Measurements from ENCODE around the gene CYP4V2.

Gene CYP4V2

GRCh38 chr4:186189656-186190055, 1.7 kb upstream of the CYP4V2 start:
- no peak for DNase-seq

DNA sequence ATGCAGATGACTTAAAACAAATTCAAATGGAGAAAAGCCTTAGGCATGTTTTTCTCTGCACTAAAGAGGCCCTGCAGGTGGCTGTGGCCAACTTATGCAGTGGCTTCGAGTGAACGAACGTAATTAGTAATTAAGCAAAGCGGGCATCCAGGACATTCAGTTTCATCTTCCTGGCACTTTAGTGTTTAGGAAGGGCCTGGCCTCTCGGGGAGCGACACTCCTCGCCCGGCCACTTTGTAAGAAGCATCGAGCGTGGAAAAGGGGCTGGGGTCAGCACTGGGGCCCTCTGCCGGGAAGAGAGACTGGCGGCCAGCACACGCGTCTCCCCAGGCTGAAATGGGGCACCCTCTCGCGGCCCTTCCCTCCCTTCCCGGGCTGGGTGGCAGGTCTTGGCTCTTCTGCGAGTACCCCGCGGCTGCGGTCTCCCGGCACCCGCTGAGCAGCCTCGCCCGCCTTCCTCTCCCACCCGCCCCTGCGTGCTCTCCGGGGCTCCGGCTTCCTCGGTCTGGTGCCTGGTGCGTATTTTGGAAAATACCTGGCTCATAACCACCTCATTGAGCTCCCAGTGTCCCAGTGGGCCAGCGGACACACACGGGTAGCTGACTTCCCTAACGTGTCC, 677 bp upstream of the CYP4V2 start:
- DNase-seq = peak; percentile 60

DNA sequence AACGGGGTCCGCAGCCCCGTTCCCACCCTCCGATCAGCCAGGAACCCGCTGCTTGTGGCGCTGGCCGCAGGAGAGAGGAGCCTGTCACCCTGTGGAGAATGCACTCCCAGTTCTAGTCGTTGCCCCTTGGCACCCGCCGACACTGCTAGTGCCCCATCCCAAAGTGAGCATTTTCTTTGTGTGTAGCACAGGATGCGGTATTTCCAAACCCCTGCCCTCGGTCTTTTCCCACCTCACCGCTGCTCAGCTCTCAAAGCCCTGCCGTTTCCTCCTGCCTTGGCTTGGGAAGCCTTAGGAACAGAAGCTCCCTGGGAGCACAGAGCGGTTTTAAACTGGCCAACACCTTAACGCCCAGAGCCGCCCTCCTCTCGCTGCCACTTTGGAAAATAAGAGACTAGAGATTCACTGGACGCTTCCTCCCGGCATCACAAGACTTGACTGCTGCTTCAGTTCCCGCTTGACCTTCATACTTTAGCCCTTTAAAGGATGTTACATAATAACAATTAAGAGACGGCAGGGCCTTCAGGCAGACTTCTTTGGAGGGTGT, 772 bp downstream of the CYP4V2 start:
- peak; percentile 48 for DNase-seq

- DNase-seq = no peak
Measured at GRCh38 chr4:186193851-186194250, 2.5 kb downstream of the CYP4V2 start.

- no peak for DNase-seq
Measured at GRCh38 chr4:186196063-186196462, 4.7 kb downstream of the CYP4V2 start.

- DNase-seq = no peak
Measured at GRCh38 chr4:186200516-186200915, 9.1 kb downstream of the CYP4V2 start.

DNA sequence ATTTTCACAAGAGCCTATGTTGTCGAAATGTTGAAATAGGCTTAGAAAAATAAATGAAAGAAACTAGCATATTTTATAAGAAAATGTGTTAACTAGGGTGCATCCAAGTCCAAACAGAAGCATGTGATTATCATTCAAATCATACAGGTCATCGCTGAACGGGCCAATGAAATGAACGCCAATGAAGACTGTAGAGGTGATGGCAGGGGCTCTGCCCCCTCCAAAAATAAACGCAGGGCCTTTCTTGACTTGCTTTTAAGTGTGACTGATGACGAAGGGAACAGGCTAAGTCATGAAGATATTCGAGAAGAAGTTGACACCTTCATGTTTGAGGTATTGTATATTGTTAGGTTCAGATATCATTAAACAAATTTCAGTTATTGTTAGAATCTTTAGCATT, 9.6 kb downstream of the CYP4V2 start:
- DNase-seq = no peak

- peak; percentile 68 for DNase-seq
Measured at GRCh38 chr4:186201535-186202230, 10.3 kb downstream of the CYP4V2 start.

GRCh38 chr4:186202490-186203140, 11.2 kb downstream of the CYP4V2 start:
- DNase-seq = no peak

DNA sequence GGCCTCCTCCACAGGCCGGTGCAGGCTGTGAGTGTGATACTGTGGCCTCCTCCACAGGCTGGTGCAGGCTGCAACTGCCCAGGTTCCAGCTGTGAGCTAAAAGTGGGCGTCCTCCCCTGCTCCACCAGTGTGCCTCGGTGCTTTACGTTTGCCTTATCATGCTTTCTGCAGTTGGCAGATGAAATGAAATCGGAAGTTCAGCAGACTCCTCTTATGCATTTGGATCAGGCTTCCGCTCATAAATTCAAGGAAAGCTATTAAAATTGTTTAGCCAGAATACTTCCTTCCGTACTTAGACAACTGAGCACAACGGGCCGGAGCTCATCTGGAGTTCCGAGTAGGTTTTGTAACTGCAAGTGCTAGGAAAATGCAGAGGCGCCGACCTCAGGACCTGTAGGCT, 12.0 kb downstream of the CYP4V2 start:
- DNase-seq = no peak

DNA sequence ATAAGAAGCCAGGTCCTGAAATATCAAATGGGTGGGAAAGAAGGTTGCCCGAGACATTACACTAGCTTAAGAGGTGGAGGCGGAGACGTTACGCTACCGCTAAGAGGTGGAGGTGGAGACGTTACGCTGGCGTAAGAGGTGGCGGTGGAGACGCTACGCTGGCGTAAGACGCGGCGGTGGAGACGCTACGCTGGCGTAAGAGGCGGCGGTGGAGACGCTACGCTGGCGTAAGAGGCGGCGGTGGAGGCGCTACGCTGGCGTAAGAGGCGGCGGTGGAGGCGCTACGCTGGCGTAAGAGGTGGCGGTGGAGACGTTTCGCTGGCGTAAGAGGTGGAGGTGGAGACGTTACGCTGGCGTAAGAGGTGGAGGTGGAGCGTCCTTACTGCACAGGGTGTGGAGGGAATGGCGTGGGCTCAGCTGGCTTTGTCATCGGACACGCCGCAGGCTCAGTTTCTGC, 12.8 kb downstream of the CYP4V2 start:
- DNase-seq = no peak

DNA sequence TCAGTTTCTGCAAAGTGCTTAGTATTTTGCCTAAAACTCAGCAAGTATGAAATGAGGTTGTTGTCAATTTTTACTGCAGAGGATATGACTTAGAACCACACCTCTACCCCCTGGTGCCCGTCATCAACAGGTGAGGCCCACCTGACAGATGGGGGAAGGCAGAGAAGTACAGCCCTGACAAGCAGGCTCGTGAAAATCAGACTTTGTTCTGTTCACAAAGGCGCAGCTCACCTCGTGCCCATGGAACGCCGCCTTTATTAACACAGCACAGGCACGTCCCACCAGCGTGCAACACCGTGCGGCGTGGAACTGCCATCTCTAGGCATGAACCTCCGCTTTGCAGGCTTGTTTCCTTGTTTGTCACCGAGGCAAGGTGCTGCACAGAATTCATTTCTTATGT, 13.3 kb downstream of the CYP4V2 start:
- no peak for DNase-seq

- DNase-seq = no peak
Measured at GRCh38 chr4:186205156-186205555, 13.8 kb downstream of the CYP4V2 start.

DNA sequence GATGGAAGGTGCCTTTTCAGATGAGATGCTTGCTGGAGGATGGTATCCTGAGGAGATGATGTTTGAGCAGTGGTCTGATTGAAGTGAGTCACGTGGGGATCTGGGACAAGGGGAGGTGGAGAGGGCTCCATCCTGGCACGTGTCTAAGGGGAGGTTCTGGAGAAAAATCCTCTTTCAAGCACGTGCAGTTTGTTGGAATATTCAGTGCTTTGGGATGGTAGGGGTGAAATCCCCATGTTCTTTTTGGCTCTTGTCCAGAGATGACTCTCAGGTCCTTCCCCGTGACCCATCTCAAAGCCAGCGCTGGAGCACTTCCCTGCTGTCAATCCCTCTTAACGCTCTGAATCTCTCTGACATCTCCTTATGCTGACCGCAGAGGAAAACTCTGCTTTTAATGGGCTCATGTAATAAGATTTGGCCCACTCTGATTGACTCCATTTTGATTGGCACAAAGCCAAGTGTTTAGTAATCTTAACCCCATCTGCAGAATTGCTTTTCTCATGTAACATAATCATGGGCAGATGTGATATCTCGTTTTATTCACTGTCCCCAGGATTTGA, 25.2 kb downstream of the CYP4V2 start:
- no peak for DNase-seq

- DNase-seq = no peak
Measured at GRCh38 chr4:186217733-186218293, 26.4 kb downstream of the CYP4V2 start.

GRCh38 chr4:186221624-186222023, 30.3 kb downstream of the CYP4V2 start:
- DNase-seq = no peak

DNA sequence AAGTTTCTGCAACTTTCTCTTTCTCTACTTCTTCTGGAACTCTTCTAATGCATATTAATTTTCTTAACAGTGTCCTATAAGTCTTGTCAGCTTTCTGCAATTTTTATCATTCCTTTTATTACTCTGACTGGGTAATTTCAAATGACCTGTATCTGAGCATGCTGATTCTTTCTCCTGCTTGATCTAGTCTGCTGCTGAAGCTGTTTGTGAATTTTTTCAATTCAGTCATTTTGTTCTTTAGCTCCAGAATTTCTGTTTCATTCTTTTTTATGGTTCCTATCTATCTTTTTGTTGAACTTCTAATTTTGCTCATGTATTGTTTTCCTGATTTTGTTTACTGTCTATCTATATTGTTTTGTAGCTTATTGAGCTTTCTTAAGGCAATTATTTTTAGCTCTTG, 34.5 kb downstream of the CYP4V2 start:
- DNase-seq = no peak

DNA sequence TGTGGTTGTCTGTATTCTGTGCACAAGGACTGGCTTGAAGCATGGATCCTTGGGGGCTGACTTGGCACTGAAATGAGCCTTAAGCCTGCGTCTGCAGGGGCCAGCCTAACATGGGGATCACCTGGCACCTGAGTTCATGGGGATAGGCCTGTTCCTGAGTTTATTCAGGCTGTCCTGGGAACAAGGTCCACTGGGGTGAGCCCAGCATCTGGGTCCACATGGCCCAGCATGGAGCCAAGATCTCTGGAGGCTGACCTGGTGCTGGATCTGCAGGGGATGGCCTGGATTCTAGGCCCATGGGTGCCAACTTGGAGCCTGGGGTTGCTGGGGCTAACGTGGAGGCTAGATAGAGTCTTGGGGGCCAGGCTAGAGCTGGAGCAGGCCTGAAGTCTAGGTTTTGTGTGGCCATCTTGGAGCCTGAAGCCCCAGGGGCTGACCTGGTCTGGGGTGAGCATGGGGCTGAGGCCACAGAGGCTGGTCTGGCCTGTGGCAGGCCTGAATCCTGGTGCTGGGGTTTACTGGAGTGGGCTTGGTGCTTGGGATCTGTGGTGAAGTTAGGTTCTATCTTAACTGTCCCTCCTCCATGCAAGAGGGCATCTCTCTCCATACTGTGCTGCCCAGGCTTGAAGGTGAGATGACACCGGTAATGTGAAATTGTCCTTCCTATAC, 35.3 kb downstream of the CYP4V2 start:
- no peak for DNase-seq

DNA sequence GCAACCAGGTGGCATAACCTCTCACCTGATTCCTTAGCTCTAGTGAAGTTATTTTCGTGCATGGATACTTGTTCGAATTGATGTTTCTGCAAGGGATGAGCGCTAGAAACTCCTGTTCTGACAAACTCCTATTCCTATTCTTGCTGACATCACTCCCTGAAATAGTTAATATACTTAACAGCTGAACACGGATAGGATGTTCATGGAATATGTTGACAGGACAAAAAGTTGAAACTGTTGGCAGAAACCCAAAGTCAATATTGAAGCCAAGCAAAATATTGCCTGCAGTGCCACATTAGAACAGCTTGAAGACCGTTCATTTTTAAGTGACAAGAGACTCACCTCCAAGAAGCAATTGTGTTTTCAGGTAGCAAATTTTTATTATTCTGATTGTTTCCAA, 35.9 kb downstream of the CYP4V2 start, which contains the start of gene KLKB1:
Gene KLKB1, plus strand, starts transcription at position 287 of the 400 bp plus-strand sequence. CDS start 689 bp downstream, outside the sequence.
- no peak for DNase-seq

DNA sequence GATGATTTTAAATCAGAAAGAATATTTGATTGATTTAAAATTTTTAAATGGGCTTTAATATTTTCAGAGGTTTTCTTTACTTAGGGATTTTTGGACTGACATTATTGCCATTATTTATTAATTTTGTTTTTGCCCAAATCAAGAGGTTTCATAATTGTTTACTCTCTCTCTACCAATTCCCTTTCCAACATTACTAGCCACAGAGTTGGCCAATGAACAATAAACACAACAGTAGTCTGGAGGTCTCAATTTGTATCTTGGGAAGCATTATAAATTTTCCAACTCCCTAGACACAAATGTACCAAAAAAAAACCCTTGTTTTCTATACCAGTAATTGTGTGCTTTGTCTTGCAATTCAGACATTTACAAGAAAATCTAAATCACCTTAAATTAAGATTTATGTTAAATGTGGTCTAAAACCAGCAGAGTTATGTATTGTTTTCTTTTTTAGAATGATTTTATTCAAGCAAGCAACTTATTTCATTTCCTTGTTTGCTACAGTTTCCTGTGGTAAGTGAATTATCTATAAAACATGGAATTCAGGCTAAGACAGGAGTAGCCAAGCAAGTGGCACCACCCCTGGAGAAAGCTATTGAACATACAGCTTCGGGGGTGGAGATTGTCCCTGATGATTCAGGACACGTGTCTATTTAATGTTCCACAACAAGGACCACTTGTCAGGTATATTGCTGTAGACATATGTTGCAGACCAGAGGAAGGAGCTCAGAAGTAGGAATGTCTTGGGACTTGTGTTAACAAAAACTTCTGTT, 36.6 kb downstream of the CYP4V2 start:
- DNase-seq = no peak

DNA sequence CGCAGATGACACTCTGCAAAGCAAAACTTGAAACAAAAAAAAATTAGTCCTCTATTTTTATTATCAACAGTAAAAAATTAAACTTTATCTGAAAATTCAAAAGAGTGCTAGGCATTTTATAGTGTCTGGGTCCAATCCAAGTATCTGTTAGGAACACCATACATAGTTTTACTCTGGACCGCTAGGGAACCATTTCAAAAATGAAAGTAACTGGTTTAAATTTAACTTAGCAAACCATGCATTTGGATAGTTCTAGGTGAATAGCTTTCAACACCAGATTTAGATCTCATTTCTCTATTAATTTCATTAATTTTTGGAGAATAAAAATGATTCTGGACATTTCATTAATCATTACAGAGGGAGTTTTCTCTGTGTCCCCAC, 37.1 kb downstream of the CYP4V2 start:
- DNase-seq = no peak

GRCh38 chr4:186234367-186234766, 43.0 kb downstream of the CYP4V2 start:
- DNase-seq = no peak

All from 8988T (cell line).